NCI-H446 (cell line): ENCODE results near the gene TCHP.
"Not testable (repeated sequence)": the region's sequence is repeated elsewhere in the genome, so short reads cannot be mapped to it uniquely, and the experiment has no call there.

Experiments
- DNase-seq, 2 experiments: peaks; one replicate each; lab custom pipeline; 2025; lab: John Stamatoyannopoulos, UW

Gene TCHP

DNA sequence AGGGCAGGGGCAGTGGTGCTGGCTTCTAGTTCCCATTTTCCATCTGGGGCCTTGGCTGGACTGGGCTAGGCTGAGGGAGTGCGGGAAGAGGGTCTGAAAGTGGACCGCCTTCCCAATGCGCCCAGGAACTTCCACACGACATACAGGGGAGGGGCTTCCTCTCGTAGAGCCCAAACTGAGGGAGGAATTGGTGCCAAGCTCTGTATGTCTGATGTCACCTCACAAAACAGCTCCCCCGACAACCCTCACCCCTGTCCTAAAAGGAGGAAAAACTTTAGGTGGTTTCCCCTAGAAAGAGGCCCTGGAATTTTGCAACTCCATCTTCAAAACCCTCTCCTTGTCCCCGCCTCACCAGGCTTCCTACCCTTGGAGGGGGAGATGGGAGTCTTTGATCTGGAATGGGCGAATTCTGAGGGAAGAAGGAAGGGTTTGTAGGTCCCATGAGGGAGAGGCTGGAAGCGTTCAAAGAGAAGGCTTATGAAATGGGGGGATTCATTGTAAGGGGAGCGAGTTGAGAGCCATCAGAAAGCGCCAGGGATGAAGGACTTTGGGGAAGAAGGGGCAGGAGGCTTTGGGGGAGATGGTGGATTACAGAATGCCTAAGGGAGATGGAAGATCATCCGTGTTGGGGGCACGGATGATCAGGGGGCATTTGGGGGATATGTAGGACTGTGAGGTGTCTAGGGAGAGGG, 20.6 kb upstream of the TCHP start:
- DNase-seq = peak in 1 of 2 experiments; percentile 15

GRCh38 chr12:109880043-109880931, 19.8 kb upstream of the TCHP start, which contains the start of gene GLTP:
TSS of gene GLTP (minus strand) at chr12:109880541. CDS start at chr12:109880374, 167 bp downstream.
- peak; percentile 47 to 91 for DNase-seq

GRCh38 chr12:109880938-109881337, 19.1 kb upstream of the TCHP start:
- DNase-seq = no peak

GRCh38 chr12:109881752-109882151, 18.3 kb upstream of the TCHP start:
- DNase-seq = no peak

DNA sequence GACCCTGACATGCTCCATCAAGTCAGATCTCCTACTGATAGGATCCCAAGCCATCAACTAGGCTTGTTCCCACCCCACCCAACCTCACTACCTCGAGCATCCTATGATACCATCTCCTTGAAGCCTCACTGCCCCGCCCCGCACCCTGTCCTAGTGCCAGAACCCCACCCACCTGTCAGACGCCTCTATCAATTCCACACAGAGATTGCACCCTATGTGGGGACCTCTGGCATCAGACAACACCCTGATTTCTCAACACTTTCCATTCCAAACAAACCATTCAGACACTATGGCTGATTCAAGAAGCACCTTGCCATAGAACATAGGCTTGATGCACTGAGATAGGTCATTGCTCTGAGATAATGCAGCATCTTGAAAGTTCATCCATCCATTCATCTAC, 16.6 kb upstream of the TCHP start:
- no peak for DNase-seq

DNA sequence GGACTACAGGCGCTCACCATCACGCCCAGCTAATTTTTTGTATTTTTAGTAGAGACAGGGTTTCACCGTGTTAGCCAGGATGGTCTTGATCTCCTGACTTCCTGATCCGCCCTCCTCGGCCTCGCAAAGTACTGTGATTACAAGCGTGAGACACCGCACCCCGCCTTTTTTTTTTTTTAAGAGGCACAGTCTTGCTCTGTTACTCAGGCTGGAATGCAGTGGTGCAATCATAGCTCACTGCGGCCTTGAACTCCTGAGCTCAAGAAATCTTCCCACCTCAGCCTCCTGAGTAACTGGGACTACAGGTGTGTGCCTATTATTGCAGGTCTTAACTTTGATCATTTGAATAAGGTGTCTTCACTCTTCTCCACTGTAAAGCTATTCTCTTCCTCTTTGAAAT, 14.5 kb upstream of the TCHP start:
- DNase-seq = no peak

- no peak for DNase-seq
These were observed 11.7 kb upstream of the TCHP start for GRCh38 chr12:109888179-109889020.

DNA sequence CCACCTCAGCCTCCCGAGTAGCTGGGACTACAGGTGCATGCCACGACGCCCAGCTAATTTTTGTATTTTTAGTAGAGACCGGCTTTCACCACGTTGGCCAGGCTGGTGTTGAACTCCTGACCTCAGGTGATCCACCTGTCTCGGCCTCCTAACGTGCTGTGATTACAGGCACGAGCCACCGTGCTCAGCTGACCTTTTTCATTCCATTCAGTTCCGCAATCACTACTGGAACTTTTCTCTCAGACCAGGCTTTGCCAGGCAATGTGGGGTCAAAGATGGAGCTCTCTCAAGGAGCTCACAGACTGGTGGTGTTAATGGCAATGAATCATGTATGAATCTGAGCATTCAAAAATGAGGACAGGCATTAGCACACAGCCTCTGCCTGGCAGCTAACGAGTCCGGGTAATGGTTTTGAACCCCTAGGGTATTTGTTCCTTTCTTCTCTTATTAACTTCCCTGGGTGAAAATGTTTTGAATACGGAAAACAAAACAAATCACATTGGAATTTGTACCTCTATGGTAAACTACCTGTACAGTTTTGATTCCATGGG, 9.4 kb upstream of the TCHP start:
- peak in 1 of 2 experiments; percentile 18 for DNase-seq

GRCh38 chr12:109891731-109892130, 8.3 kb upstream of the TCHP start:
- not testable (repeated sequence) for DNase-seq

DNA sequence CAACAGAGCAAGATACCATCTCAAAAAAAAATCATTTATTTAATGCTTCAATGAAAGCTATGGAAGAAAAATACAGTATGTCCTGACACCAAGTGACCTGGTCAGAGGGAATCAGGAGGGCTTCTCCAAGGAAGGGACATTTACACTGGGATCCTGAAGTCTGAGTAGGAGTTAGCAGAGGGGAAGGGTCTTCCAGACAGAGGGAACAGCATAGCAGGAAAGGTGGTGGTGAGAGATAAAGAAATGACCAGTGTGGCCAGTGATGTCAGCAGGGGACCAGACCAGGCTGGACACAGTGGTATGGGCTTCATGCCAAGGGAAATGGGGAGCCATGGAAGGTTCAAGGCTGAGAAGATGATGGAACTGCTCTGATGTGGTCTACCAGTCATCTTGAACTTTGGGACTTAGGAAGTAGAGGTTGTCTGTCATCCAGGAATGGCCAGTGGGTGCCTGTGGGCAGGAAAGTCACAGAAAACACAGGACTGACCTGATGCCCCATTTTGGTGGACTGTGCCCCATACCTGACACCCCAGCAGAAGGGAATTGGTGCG, 7.8 kb upstream of the TCHP start:
- DNase-seq = no peak

DNA sequence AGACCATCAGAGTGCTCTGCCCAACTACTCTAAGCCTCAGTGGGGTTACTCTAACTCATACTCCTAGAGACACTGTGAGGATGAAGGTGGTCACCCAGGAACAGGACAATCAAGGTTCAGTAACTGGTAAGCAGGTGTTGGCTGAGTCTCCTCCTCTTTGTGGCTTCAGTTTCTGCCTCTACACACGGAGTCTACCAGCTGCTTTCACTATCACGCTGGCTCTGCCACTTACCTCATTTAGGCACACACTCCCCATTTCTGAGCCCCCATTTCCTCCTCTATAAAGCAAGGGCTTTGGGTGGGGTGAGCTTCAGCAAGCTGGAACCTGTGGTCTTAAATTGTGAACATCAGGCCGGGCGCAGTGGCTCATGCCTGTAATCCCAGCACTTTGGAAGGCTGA, 7.3 kb upstream of the TCHP start:
- no peak for DNase-seq

- no peak for DNase-seq
These were observed 6.6 kb upstream of the TCHP start for GRCh38 chr12:109893261-109893995.

GRCh38 chr12:109894939-109895338, 5.1 kb upstream of the TCHP start:
- DNase-seq = no peak

GRCh38 chr12:109896188-109896587, 3.9 kb upstream of the TCHP start:
- DNase-seq = no peak

DNA sequence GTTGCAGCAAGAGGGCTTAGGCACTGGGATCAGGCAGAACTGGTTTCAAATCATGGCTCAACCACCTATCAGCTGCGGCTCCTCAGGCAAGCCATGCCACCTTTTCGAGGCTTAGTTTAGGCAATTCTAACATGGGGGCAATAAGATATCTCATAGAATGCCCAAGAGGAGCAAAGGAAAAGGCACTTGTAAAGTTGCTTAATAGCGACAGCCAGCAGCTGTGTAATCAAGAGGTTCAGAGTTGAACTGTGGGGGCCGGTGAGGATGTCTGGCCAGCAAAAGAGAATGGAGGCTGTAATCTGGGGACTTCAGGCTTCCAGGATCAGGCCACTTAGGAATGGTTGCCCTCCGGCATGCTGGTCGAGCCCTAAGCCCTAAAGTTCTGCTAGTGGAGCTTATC, 3.0 kb upstream of the TCHP start:
- DNase-seq = no peak

DNA sequence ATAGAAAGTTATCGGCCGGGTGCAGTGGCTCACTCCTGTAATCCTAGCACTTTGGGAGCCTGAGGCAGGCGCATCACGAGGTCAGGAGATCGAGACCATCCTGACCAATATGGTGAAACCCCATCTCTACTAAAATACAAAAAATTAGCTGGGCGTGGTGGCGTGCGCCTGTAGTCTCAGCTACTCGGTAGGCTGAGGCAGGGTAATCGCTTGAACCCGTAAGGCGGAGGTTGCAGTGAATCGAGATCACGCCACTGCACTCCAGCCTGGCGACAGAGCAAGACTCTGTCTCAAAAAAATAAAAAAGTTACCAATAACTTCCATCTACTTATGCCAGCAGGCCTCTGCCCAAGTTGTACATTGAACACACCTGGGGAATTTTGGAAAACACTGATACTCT, 729 bp upstream of the TCHP start:
- DNase-seq = not testable (repeated sequence)

- no peak for DNase-seq
These were observed 892 bp downstream of the TCHP start for GRCh38 chr12:109900752-109901580.

- DNase-seq = no peak
These were observed 2.9 kb downstream of the TCHP start for GRCh38 chr12:109902891-109903418.

- no peak for DNase-seq
These were observed 5.2 kb downstream of the TCHP start for GRCh38 chr12:109905301-109905700.
